Osteocyte (in vitro differentiated cells): ENCODE measurements around the gene USP49. TPM values are rescaled to one million over a fixed set of nuclear protein-coding genes. Genes with fewer than 3 reads are reported as not detected.

Experiments
- DNase-seq: peaks from one replicate; pipeline ENCODE4 v3.0.0; 2021; ENCODE audit warnings: mixed read lengths; ENCODE audit not compliant: unreplicated experiment; ENCODE audit errors: extremely low spot score
- H3K27ac Mint-ChIP-seq: one replicate; pipeline ENCODE4 v1.8.0; 2021; ENCODE audit warnings: mild to moderate bottlenecking, mixed read lengths; ENCODE audit not compliant: unreplicated experiment
- H3K27me3 Mint-ChIP-seq: one replicate; pipeline ENCODE4 v1.8.0; 2021; ENCODE audit warnings: mixed read lengths; ENCODE audit not compliant: unreplicated experiment
- H3K36me3 Mint-ChIP-seq: one replicate; pipeline ENCODE4 v1.8.0; 2021; ENCODE audit warnings: mixed read lengths; ENCODE audit not compliant: unreplicated experiment
- H3K4me1 Mint-ChIP-seq: one replicate; pipeline ENCODE4 v1.8.0; 2021; ENCODE audit warnings: mixed read lengths; ENCODE audit not compliant: unreplicated experiment
- H3K4me3 Mint-ChIP-seq: one replicate; pipeline ENCODE4 v1.8.0; 2021; ENCODE audit warnings: mild to moderate bottlenecking, moderate library complexity, mixed read lengths; ENCODE audit not compliant: unreplicated experiment
- H3K9me3 Mint-ChIP-seq: one replicate; pipeline ENCODE4 v1.8.0; 2021; ENCODE audit warnings: mixed read lengths; ENCODE audit not compliant: unreplicated experiment
- CTCF ChIP-seq: fragments of 200-600 bp; sonication (generic); IDR thresholded peaks from 2 replicates; pipeline ENCODE4 v1.5.0; 2021; ENCODE audit warnings: antibody characterized with exemption, mild to moderate bottlenecking, moderate library complexity
- total RNA-seq: library from RNA; stranded (reverse); gene quantifications from 2 replicates; pipeline ENCODE4 v1.2.1, GENCODE V29; 2021

USP49 gene
- total RNA-seq, 1 donor from 2014 or later, result 5.2 TPM

- Mint-ChIP-seq H3K4me3 (no peak overlapping the region), H3K27ac (no peak overlapping the region), H3K9me3 (no peaks in the 10 kb centered on the region), H3K36me3 (peaks cover 9% of the 10 kb centered on the region), H3K4me1 (peaks cover 10% of the 10 kb centered on the region), H3K27me3 (no peaks in the 10 kb centered on the region)
- no peak for TF ChIP-seq CTCF
- no peak for DNase-seq
Measured at GRCh38 chr6:41771058-41771983, 123.9 kb downstream of the USP49 start.

GRCh38 chr6:41770381-41771057 is 124.7 kb downstream of the USP49 start:
- H3K27ac Mint-ChIP-seq, result no peak overlapping the region
- no peak for DNase-seq
- no peaks in the 10 kb centered on the region for H3K27me3 Mint-ChIP-seq
- H3K4me3 Mint-ChIP-seq, result no peak overlapping the region
- H3K4me1 Mint-ChIP-seq, result peaks cover 10% of the 10 kb centered on the region
- no peak for TF ChIP-seq CTCF
- peaks cover 9% of the 10 kb centered on the region for H3K36me3 Mint-ChIP-seq
- no peaks in the 10 kb centered on the region for H3K9me3 Mint-ChIP-seq

GRCh38 chr6:41769376-41769775 is 125.8 kb downstream of the USP49 start:
- H3K4me3 Mint-ChIP-seq, result no peak overlapping the region
- H3K9me3 Mint-ChIP-seq, result no peaks in the 10 kb centered on the region
- TF ChIP-seq CTCF, result no peak
- H3K36me3 Mint-ChIP-seq, result peaks cover 9% of the 10 kb centered on the region
- H3K4me1 Mint-ChIP-seq, result peaks cover 10% of the 10 kb centered on the region
- no peak overlapping the region for H3K27ac Mint-ChIP-seq
- DNase-seq, result no peak
- H3K27me3 Mint-ChIP-seq, result no peaks in the 10 kb centered on the region

GRCh38 chr6:41768545-41769308 is 126.4 kb downstream of the USP49 start:
- Mint-ChIP-seq H3K4me3 (no peak overlapping the region), H3K36me3 (peaks cover 9% of the 10 kb centered on the region), H3K27ac (no peak overlapping the region), H3K27me3 (no peaks in the 10 kb centered on the region), H3K4me1 (peaks cover 10% of the 10 kb centered on the region), H3K9me3 (no peaks in the 10 kb centered on the region)
- TF ChIP-seq CTCF, result no peak
- DNase-seq, result no peak
